ENCODE measurements around the gene TXNDC15. TPM values are rescaled to one million over a fixed set of nuclear protein-coding genes. Genes with fewer than 3 reads are reported as not detected.

TXNDC15 gene
- total and polyA plus RNA-seq, 2 of the 13 experiments (the other 11 are each of a cell fraction or from before 2014, with no cell fraction given) = 22.2 to 49.9 TPM

- TF ChIP-seq TBX3 (IDR thresholded peaks at IDR 0.05; ENCODE audit: borderline replicate concordance) = no peak
Measured at GRCh38 chr5:134892926-134893325, 18.8 kb downstream of the TXNDC15 start (continued).

GRCh38 chr5:134893748-134894505 lies 19.8 kb downstream of the TXNDC15 start:
- Histone ChIP-seq H3K36me3 (replicated peaks in 1 of 2; ENCODE audit: control insufficient read depth in 1 of 2, insufficient read depth in 2 of 2, low read length in 2 of 2) (peaks cover 6 to 42% of the 10 kb centered on the region in 2 experiments; a peak in 4 of 5 replicates), H2AFZ (ENCODE audit: low read length) (no peak overlapping the region), H3K4me2 (ENCODE audit: low read depth, low read length) (no peak overlapping the region), H3K27ac (ENCODE audit: extremely low read length, insufficient read depth, low read length) (no peak overlapping the region), H3K27me3 (ENCODE audit: control insufficient read depth in 1 of 2, insufficient read depth in 2 of 2, low read length in 2 of 2) (no peaks in the 10 kb centered on the region), H3K4me1 (ENCODE audit: insufficient read depth, low read length) (no peaks in the 10 kb centered on the region), H4K20me1 (ENCODE audit: insufficient read depth, low read length) (no peaks in the 10 kb centered on the region), H3K79me2 (ENCODE audit: insufficient read depth, low read length) (peaks cover 2% of the 10 kb centered on the region), H3K9me3 (ENCODE audit: low read length) (no peaks in the 10 kb centered on the region), H3K9ac (ENCODE audit: insufficient read depth, low read depth, low read length) (no peak overlapping the region), H3K4me3 (replicated peaks in 1 of 3; ENCODE audit: insufficient read depth in 1 of 3, low read depth in 2 of 3, low read length in 3 of 3) (no peak overlapping the region)
- no peak for DNase-seq (ENCODE audit: low spot score)
- CTCF ChIA-PET (ENCODE audit: low intra/inter-chr PET ratio, low total read pairs) = no interaction called here
- 93% methylated on average over 7 of the region's 7 CpGs for WGBS (ENCODE audit: low lambda C conversion rate)
- BruUV-seq (replicated peaks) = no TSS peak
- TF ChIP-seq ZNF441 (CRISPR knock-in tag; IDR thresholded peaks at IDR 0.05; ENCODE audit: borderline replicate concordance) (no peak), TBL1XR1 (IDR thresholded peaks at IDR 0.05; ENCODE audit: borderline replicate concordance, low read length, partially characterized antibody) (no peak), ZBTB26 (CRISPR knock-in tag; IDR thresholded peaks at IDR 0.05; ENCODE audit: borderline replicate concordance) (no peak)
- POLR2A ChIA-PET = no interaction called here
- in situ Hi-C loops (cut with HindIII; ENCODE audit: extremely low pct_ligation_motif_present, low pct_unique_long_range_greater_than_20kb) (no loop called here), intact Hi-C loops (cut with micrococcal nuclease; ENCODE audit: unreplicated experiment) (no loop called here)
- ATAC-seq = no peak
- FAIRE-seq = no peak

Data from HepG2 (cell line).